Vagina (tissue), 2 donors: ENCODE measurements around the gene HMGN2. TPM values are rescaled to one million over a fixed set of nuclear protein-coding genes. Genes with fewer than 3 reads are reported as not detected.

ENCODE experiments used
- DNase-seq, 2 donors: peaks; one replicate each; pipeline ENCODE4 v3.0.0-alpha.2; 2017; ENCODE audit errors: extremely low spot score in 2 of 2
- H3K27ac ChIP-seq: fragments of 200-600 bp; sonication (generic); one replicate; pipeline ENCODE4 v1.5.1; 2019
- H3K27me3 ChIP-seq: fragments of 200-600 bp; sonication (generic); one replicate; pipeline ENCODE4 v1.5.1; 2019
- H3K36me3 ChIP-seq, 2 donors: fragments of 200-600 bp; sonication (generic); one replicate each; pipeline ENCODE4 v1.5.1; 2017 to 2019
- H3K4me1 ChIP-seq: fragments of 200-600 bp; sonication (generic); one replicate; pipeline ENCODE4 v1.5.1; 2019
- H3K4me3 ChIP-seq, 2 donors: fragments of 200-600 bp; sonication (generic); 1 replicate in 1 of 2; 2 replicates in 1 of 2; pipeline ENCODE4 v1.5.1; 2016 to 2019
- H3K9me3 ChIP-seq: fragments of 200-600 bp; sonication (generic); one replicate; pipeline ENCODE4 v1.5.1; 2019
- POLR2A ChIP-seq, 2 donors: fragments of 450-650 bp; IDR thresholded peaks; one replicate each; pipeline ENCODE4 v1.6.1; 2017; ENCODE audit warnings: antibody characterized with exemption in 2 of 2, mild to moderate bottlenecking in 2 of 2, moderate library complexity in 2 of 2
- POLR2AphosphoS5 ChIP-seq, 2 donors: sonication (generic); formaldehyde crosslinking; IDR thresholded peaks; one replicate each; pipeline ENCODE4 v1.9.0; 2017; ENCODE audit warnings: antibody characterized with exemption in 2 of 2, mild to moderate bottlenecking in 2 of 2, low read depth in 1 of 2; ENCODE audit not compliant: insufficient read depth in 1 of 2
- intact Hi-C: fragments of 100-400 bp; cut with DNase I; formaldehyde crosslinking; loops from one replicate; pipeline ENCODE4 v1.15.1; 2023
- total RNA-seq: library from RNA; depleted of rRNA; stranded (reverse); fragments of >200 nt; gene quantifications from one replicate; pipeline ENCODE4 v1.2.3, GENCODE V29; 2016
- TF ChIP-seq, protein P1 (sequence below), 3 experiments: fragments of 450-650 bp in 2 of 3; fragments of 200-600 bp in 1 of 3; sonication (generic) in 1 of 3; IDR thresholded peaks; one replicate each; pipeline ENCODE4 v1.5.1; 2017 to 2019; ENCODE audit warnings: antibody characterized with exemption in 3 of 3, mild to moderate bottlenecking in 2 of 3, moderate library complexity in 2 of 3

Gene HMGN2
- total RNA-seq, 1 donor from 2014 or later: 127 TPM

DNA sequence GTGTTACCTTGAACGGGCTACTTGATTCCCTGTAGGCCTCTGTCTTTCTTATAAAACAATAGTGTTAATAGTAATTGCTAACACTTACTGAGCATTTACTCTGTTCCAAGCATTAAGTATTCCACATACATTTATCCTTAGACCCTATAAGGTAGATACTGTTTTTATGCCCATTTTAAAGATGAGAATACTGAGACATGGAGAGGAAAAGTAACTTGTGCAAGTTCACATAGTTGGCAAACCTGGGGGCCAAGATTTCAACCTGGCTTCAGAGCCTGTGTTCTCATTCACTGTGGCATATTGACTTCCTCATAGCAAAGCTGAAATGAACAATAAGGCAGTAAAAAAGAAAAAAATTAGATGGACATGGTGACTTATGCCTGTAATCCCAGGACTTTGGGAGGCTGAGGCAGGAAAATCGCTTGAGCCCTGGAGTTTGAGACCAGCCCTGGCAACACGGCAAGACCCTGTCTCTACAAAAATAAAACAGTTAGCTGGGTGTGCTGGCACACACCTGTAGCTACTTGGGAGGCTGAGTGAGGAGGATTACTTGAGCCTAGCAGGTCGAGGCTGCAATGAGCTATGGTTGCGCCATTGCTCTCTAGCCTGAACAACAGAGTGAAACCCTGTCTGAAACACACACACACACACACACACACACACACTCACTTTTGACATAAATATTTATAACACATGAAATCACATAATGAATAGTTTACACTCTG lies 19.6 kb upstream of the HMGN2 start:
- no peak for DNase-seq
- Histone ChIP-seq H3K4me3 (no peak overlapping the region), H3K27me3 (no peaks in the 10 kb centered on the region), H3K4me1 (no peaks in the 10 kb centered on the region), H3K27ac (no peak overlapping the region), H3K36me3 (peaks cover 0 to 55% of the 10 kb centered on the region in 2 donors), H3K9me3 (no peaks in the 10 kb centered on the region)
- TF ChIP-seq POLR2AphosphoS5 (IDR thresholded peaks at IDR 0.05; ENCODE audit: insufficient read depth in 1 of 2, low read depth in 1 of 2) (no peak), POLR2A (IDR thresholded peaks at IDR 0.05) (no peak)
- TF ChIP-seq, protein P1, sequence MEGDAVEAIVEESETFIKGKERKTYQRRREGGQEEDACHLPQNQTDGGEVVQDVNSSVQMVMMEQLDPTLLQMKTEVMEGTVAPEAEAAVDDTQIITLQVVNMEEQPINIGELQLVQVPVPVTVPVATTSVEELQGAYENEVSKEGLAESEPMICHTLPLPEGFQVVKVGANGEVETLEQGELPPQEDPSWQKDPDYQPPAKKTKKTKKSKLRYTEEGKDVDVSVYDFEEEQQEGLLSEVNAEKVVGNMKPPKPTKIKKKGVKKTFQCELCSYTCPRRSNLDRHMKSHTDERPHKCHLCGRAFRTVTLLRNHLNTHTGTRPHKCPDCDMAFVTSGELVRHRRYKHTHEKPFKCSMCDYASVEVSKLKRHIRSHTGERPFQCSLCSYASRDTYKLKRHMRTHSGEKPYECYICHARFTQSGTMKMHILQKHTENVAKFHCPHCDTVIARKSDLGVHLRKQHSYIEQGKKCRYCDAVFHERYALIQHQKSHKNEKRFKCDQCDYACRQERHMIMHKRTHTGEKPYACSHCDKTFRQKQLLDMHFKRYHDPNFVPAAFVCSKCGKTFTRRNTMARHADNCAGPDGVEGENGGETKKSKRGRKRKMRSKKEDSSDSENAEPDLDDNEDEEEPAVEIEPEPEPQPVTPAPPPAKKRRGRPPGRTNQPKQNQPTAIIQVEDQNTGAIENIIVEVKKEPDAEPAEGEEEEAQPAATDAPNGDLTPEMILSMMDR (IDR thresholded peaks at IDR 0.05): no peak
- intact Hi-C loops: no loop called here

DNA sequence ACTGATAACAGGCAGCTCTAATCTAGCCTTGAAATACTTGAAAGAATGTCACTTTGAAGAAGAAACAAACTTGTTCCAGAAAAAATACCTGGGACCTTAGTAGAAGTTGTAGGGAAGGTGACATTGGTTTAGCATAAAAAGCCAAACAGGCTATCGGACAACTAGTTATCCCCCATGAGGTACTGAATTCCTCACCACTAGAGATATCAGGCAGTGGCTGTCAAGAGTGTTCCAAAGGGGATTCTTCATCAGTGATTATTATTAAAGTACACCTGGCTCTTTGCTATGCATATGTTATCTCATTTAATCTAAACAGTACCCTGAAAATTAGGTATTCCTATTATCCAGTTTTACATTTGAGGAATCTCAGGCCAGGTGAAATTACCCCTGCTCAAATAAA lies 13.1 kb upstream of the HMGN2 start:
- no peak overlapping the region for H3K27ac ChIP-seq
- H3K36me3 ChIP-seq: peaks cover 0 to 58% of the 10 kb centered on the region in 2 donors
- no peaks in the 10 kb centered on the region for H3K4me1 ChIP-seq
- intact Hi-C loops: no loop called here
- TF ChIP-seq, protein P1 (IDR thresholded peaks at IDR 0.05): no peak
- TF ChIP-seq POLR2A (IDR thresholded peaks at IDR 0.05): no peak
- no peak for TF ChIP-seq POLR2AphosphoS5 (IDR thresholded peaks at IDR 0.05; ENCODE audit: insufficient read depth in 1 of 2, low read depth in 1 of 2)
- H3K9me3 ChIP-seq: no peaks in the 10 kb centered on the region
- no peak for DNase-seq
- H3K4me3 ChIP-seq: no peak overlapping the region
- H3K27me3 ChIP-seq: no peaks in the 10 kb centered on the region

DNA sequence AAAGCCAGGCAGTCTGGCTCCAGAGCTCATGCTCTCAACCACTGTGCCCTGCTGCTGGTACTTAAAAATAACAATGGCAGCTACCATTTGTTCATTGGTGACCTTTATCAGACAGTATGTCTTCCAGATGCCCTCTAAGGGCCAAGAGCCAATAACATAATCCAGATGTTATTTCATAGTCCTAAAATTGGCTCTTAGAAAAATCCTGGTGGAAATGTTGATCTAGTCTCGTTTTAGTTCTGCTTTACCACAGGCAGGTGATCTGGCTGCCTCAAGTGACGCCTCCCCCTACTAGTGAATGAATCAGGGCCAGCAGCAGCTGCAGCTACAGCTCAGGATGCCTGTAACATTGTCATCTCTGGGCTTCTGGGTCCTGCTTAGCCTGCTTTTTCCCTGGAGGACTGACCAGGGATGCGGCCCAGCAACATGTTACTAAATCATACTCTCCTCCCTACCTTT lies 12.6 kb upstream of the HMGN2 start:
- no peak for DNase-seq
- intact Hi-C loops: no loop called here
- H3K4me3 ChIP-seq: no peak overlapping the region
- H3K27ac ChIP-seq: no peak overlapping the region
- H3K4me1 ChIP-seq: no peaks in the 10 kb centered on the region
- H3K27me3 ChIP-seq: no peaks in the 10 kb centered on the region
- TF ChIP-seq POLR2A (IDR thresholded peaks at IDR 0.05) (no peak), POLR2AphosphoS5 (IDR thresholded peaks at IDR 0.05; ENCODE audit: insufficient read depth in 1 of 2, low read depth in 1 of 2) (no peak)
- TF ChIP-seq, protein P1 (IDR thresholded peaks at IDR 0.05): no peak
- H3K9me3 ChIP-seq: no peaks in the 10 kb centered on the region
- H3K36me3 ChIP-seq: peaks cover 0 to 62% of the 10 kb centered on the region in 2 donors

DNA sequence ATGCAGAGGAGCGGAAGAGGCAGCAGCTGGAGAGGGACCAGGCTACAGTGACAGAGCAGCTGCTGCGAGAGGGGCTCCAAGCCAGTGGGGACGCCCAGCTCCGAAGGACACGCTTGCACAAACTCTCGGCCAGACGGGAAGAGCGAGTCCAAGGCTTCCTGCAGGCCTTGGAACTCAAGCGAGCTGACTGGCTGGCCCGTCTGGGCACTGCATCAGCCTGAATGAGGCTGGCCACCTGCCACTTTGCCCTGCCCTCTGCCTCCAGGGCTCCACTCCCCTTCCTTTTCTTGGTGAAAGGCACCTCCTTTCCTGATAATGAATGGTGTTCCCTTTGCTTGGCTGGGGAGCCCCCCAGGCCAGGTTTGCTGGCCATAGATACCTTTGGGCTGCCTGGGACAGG lies 3.3 kb upstream of the HMGN2 start:
- intact Hi-C loops: no loop called here
- H3K27ac ChIP-seq: no peak overlapping the region
- peaks cover 0 to 23% of the 10 kb centered on the region in 2 donors for H3K36me3 ChIP-seq
- TF ChIP-seq, protein P1 (IDR thresholded peaks at IDR 0.05): no peak
- peak in 1 of 2 donors; percentile 32 for TF ChIP-seq POLR2AphosphoS5 (IDR thresholded peaks at IDR 0.05; ENCODE audit: insufficient read depth in 1 of 2, low read depth in 1 of 2)
- H3K9me3 ChIP-seq: no peaks in the 10 kb centered on the region
- peaks cover 45% of the 10 kb centered on the region for H3K4me1 ChIP-seq
- H3K4me3 ChIP-seq: no peak overlapping the region
- H3K27me3 ChIP-seq: no peaks in the 10 kb centered on the region
- DNase-seq: no peak

DNA sequence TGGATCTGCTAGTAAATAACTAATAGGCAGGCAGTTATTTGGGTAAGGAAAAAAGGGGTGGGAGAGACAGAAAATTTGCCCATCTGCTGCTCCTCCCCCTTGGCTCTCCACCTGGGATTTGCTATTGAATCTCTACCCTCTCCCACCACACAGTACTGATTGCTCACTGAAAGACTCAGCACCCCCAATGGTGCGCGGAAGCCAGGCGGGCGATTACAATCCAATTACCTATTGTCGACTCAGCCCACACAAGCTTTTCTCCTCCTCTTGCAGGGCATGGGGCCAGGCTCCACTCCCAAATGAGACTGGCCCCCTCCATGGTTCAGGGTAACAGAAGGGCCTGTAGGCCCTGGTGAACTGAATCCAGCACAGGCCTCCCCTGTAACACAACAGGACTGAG lies 2.7 kb upstream of the HMGN2 start:
- intact Hi-C loops: no loop called here

More for the DNA sequence above, 2.7 kb upstream of the HMGN2 start:
- Histone ChIP-seq H3K27me3 (no peaks in the 10 kb centered on the region), H3K36me3 (peaks cover 0 to 26% of the 10 kb centered on the region in 2 donors), H3K4me1 (peaks cover 51% of the 10 kb centered on the region), H3K27ac (no peak overlapping the region), H3K9me3 (no peaks in the 10 kb centered on the region), H3K4me3 (no peak overlapping the region)
- TF ChIP-seq, protein P1 (IDR thresholded peaks at IDR 0.05): no peak
- TF ChIP-seq POLR2AphosphoS5 (IDR thresholded peaks at IDR 0.05; ENCODE audit: insufficient read depth in 1 of 2, low read depth in 1 of 2) (no peak), POLR2A (IDR thresholded peaks at IDR 0.05) (no peak)
- DNase-seq: no peak
